Effector CD4-positive, alpha-beta T cell (primary cell): ENCODE measurements around the gene CREG2. TPM values are rescaled to one million over a fixed set of nuclear protein-coding genes. Genes with fewer than 3 reads are reported as not detected.

Experiments used
- DNase-seq: peaks from one replicate; pipeline ENCODE4 v3.0.0-alpha.2; 2020
- total RNA-seq: gene quantifications from one replicate; lab custom pipeline; 2026; lab: John Stamatoyannopoulos, UW

The CREG2 gene
- not detected for total RNA-seq

- peak; percentile 40 for DNase-seq
Observed at GRCh38 chr2:101387151-101387834, at the start of gene CREG2. CREG2 (minus strand) TSS chr2:101387503; CDS start chr2:101387457, 46 bp downstream.

GRCh38 chr2:101435001-101435862 is 47.9 kb upstream of the CREG2 start:
- no peak for DNase-seq

- no peak for DNase-seq
Observed at GRCh38 chr2:101433465-101433864, 46.2 kb upstream of the CREG2 start.

GRCh38 chr2:101432411-101433181 is 45.3 kb upstream of the CREG2 start:
- no peak for DNase-seq

GRCh38 chr2:101431486-101431885 is 44.2 kb upstream of the CREG2 start:
- DNase-seq, result no peak

- no peak for DNase-seq
Observed at GRCh38 chr2:101430156-101430555, 42.9 kb upstream of the CREG2 start.

GRCh38 chr2:101429453-101429852 is 42.1 kb upstream of the CREG2 start:
- no peak for DNase-seq

GRCh38 chr2:101428422-101429176 is 41.3 kb upstream of the CREG2 start:
- DNase-seq, result no peak

- DNase-seq, result no peak
Observed at GRCh38 chr2:101427743-101428142, 40.4 kb upstream of the CREG2 start.

- DNase-seq, result no peak
Observed at GRCh38 chr2:101427240-101427639, 39.9 kb upstream of the CREG2 start.

- no peak for DNase-seq
Observed at GRCh38 chr2:101426822-101427221, 39.5 kb upstream of the CREG2 start.

- no peak for DNase-seq
Observed at GRCh38 chr2:101420623-101421022, 33.3 kb upstream of the CREG2 start.

GRCh38 chr2:101419096-101419663 is 31.9 kb upstream of the CREG2 start:
- DNase-seq, result peak; percentile 54

- DNase-seq, result no peak
Observed at GRCh38 chr2:101418460-101419095, 31.3 kb upstream of the CREG2 start.

GRCh38 chr2:101416609-101417008 is 29.3 kb upstream of the CREG2 start:
- DNase-seq, result no peak

GRCh38 chr2:101415884-101416283 is 28.6 kb upstream of the CREG2 start:
- no peak for DNase-seq

- no peak for DNase-seq
Observed at GRCh38 chr2:101415220-101415619, 27.9 kb upstream of the CREG2 start.

- DNase-seq, result no peak
Observed at GRCh38 chr2:101412092-101412694, 24.9 kb upstream of the CREG2 start.

- no peak for DNase-seq
Observed at GRCh38 chr2:101410746-101411145, 23.4 kb upstream of the CREG2 start.

- DNase-seq, result no peak
Observed at GRCh38 chr2:101410114-101410513, 22.8 kb upstream of the CREG2 start.

- no peak for DNase-seq
Observed at GRCh38 chr2:101409699-101410098, 22.4 kb upstream of the CREG2 start.
